ENCODE results near the gene C12orf56. TPM values are rescaled to one million over a fixed set of nuclear protein-coding genes. Genes with fewer than 3 reads are reported as not detected.
"Not testable (repeated sequence)": the region's sequence is repeated elsewhere in the genome, so short reads cannot be mapped to it uniquely, and the experiment has no call there.

The C12orf56 gene
- total RNA-seq, 2 donors from 2014 or later = not detected

- H3K36me3 Mint-ChIP-seq; H3K27me3 Mint-ChIP-seq; DNase-seq (ENCODE audit: low spot score); H3K4me1 Mint-ChIP-seq (ENCODE audit: low read depth in 2 of 2); H3K4me3 Mint-ChIP-seq; H3K27ac Mint-ChIP-seq; H3K9me3 Mint-ChIP-seq; ATAC-seq: not testable (repeated sequence)
These were observed 34.3 kb downstream of the C12orf56 start for GRCh38 chr12:64356209-64356608.

- no peaks in the 10 kb centered on the region for H3K4me1 Mint-ChIP-seq (ENCODE audit: low read depth in 2 of 2)
- H3K27me3 Mint-ChIP-seq = peaks cover 2 to 8% of the 10 kb centered on the region in 2 donors
- H3K27ac Mint-ChIP-seq = no peak overlapping the region
- H3K36me3 Mint-ChIP-seq = peaks cover 7% of the 10 kb centered on the region
- H3K4me3 Mint-ChIP-seq = no peak overlapping the region
- DNase-seq (ENCODE audit: low spot score) (no peak), ATAC-seq (no peak)
- peaks cover 6% of the 10 kb centered on the region for H3K9me3 Mint-ChIP-seq
These were observed 38.4 kb downstream of the C12orf56 start for GRCh38 chr12:64352181-64352580.

GRCh38 chr12:64351265-64351664 is 39.3 kb downstream of the C12orf56 start:
- ATAC-seq (no peak), DNase-seq (ENCODE audit: low spot score) (no peak)
- H3K27me3 Mint-ChIP-seq = peaks cover 2 to 8% of the 10 kb centered on the region in 2 donors
- H3K9me3 Mint-ChIP-seq = peaks cover 3% of the 10 kb centered on the region
- H3K27ac Mint-ChIP-seq = no peak overlapping the region
- H3K36me3 Mint-ChIP-seq = peaks cover 2% of the 10 kb centered on the region
- no peak overlapping the region for H3K4me3 Mint-ChIP-seq
- no peaks in the 10 kb centered on the region for H3K4me1 Mint-ChIP-seq (ENCODE audit: low read depth in 2 of 2)

- Mint-ChIP-seq H3K4me1 (ENCODE audit: low read depth in 2 of 2) (no peaks in the 10 kb centered on the region), H3K9me3 (peaks cover 2% of the 10 kb centered on the region), H3K4me3 (no peak overlapping the region), H3K27ac (no peak overlapping the region), H3K27me3 (peaks cover 2 to 8% of the 10 kb centered on the region in 2 donors), H3K36me3 (no peaks in the 10 kb centered on the region)
- ATAC-seq = no peak
- DNase-seq (ENCODE audit: low spot score) = no peak
These were observed 42.9 kb downstream of the C12orf56 start for GRCh38 chr12:64347630-64348029.

GRCh38 chr12:64344631-64345030 is 45.9 kb downstream of the C12orf56 start:
- ATAC-seq; H3K36me3 Mint-ChIP-seq; H3K9me3 Mint-ChIP-seq; H3K27ac Mint-ChIP-seq; DNase-seq (ENCODE audit: low spot score); H3K27me3 Mint-ChIP-seq; H3K4me3 Mint-ChIP-seq; H3K4me1 Mint-ChIP-seq (ENCODE audit: low read depth in 2 of 2): not testable (repeated sequence)

GRCh38 chr12:64340546-64340945 is 50.0 kb downstream of the C12orf56 start:
- ATAC-seq; H3K4me3 Mint-ChIP-seq; H3K9me3 Mint-ChIP-seq; H3K27me3 Mint-ChIP-seq; H3K27ac Mint-ChIP-seq; H3K4me1 Mint-ChIP-seq (ENCODE audit: low read depth in 2 of 2); DNase-seq (ENCODE audit: low spot score); H3K36me3 Mint-ChIP-seq: not testable (repeated sequence)

GRCh38 chr12:64335886-64336466 is 54.6 kb downstream of the C12orf56 start:
- no peaks in the 10 kb centered on the region for H3K4me1 Mint-ChIP-seq (ENCODE audit: low read depth in 2 of 2)
- H3K9me3 Mint-ChIP-seq = no peaks in the 10 kb centered on the region
- peaks cover 0 to 12% of the 10 kb centered on the region in 2 donors for H3K27me3 Mint-ChIP-seq
- no peak for ATAC-seq
- H3K36me3 Mint-ChIP-seq = no peaks in the 10 kb centered on the region
- no peak for DNase-seq (ENCODE audit: low spot score)
- no peak overlapping the region for H3K4me3 Mint-ChIP-seq
- no peak overlapping the region for H3K27ac Mint-ChIP-seq

GRCh38 chr12:64332938-64333337 is 57.6 kb downstream of the C12orf56 start:
- H3K36me3 Mint-ChIP-seq = no peaks in the 10 kb centered on the region
- no peak for ATAC-seq
- H3K4me3 Mint-ChIP-seq = no peak overlapping the region
- no peak for DNase-seq (ENCODE audit: low spot score)
- H3K27me3 Mint-ChIP-seq = peaks cover 6 to 21% of the 10 kb centered on the region in 2 donors
- H3K4me1 Mint-ChIP-seq (ENCODE audit: low read depth in 2 of 2) = no peaks in the 10 kb centered on the region
- H3K9me3 Mint-ChIP-seq = no peaks in the 10 kb centered on the region
- no peak overlapping the region for H3K27ac Mint-ChIP-seq

GRCh38 chr12:64332296-64332695 is 58.3 kb downstream of the C12orf56 start:
- Mint-ChIP-seq H3K36me3 (no peaks in the 10 kb centered on the region), H3K27me3 (peaks cover 6 to 21% of the 10 kb centered on the region in 2 donors), H3K27ac (no peak overlapping the region), H3K4me3 (no peak overlapping the region), H3K4me1 (ENCODE audit: low read depth in 2 of 2) (no peaks in the 10 kb centered on the region), H3K9me3 (no peaks in the 10 kb centered on the region)
- ATAC-seq = no peak
- DNase-seq (ENCODE audit: low spot score) = no peak

GRCh38 chr12:64329031-64329710 is 61.4 kb downstream of the C12orf56 start:
- not testable (repeated sequence) for ATAC-seq; H3K9me3 Mint-ChIP-seq; DNase-seq (ENCODE audit: low spot score); H3K4me1 Mint-ChIP-seq (ENCODE audit: low read depth in 2 of 2); H3K36me3 Mint-ChIP-seq; H3K4me3 Mint-ChIP-seq; H3K27ac Mint-ChIP-seq
- H3K27me3 Mint-ChIP-seq = peaks cover 10 to 21% of the 10 kb centered on the region in 2 donors

- ATAC-seq (no peak), DNase-seq (ENCODE audit: low spot score) (no peak)
- H3K27ac Mint-ChIP-seq = no peak overlapping the region
These were observed 65.5 kb downstream of the C12orf56 start for GRCh38 chr12:64325055-64325454.

GRCh38 chr12:64323476-64324225 is 66.9 kb downstream of the C12orf56 start:
- no peaks in the 10 kb centered on the region for H3K9me3 Mint-ChIP-seq

More at GRCh38 chr12:64325055-64325454, 65.5 kb downstream of the C12orf56 start:
- Mint-ChIP-seq H3K9me3 (no peaks in the 10 kb centered on the region), H3K36me3 (no peaks in the 10 kb centered on the region), H3K27me3 (peaks cover 7 to 19% of the 10 kb centered on the region in 2 donors), H3K4me3 (no peak overlapping the region), H3K4me1 (ENCODE audit: low read depth in 2 of 2) (no peaks in the 10 kb centered on the region)

GRCh38 chr12:64323006-64323405 is 67.6 kb downstream of the C12orf56 start:
- Mint-ChIP-seq H3K27ac (no peak overlapping the region), H3K9me3 (no peaks in the 10 kb centered on the region), H3K36me3 (no peaks in the 10 kb centered on the region), H3K4me1 (ENCODE audit: low read depth in 2 of 2) (no peaks in the 10 kb centered on the region), H3K27me3 (peaks cover 7 to 11% of the 10 kb centered on the region in 2 donors), H3K4me3 (no peak overlapping the region)
- DNase-seq (ENCODE audit: low spot score) (no peak), ATAC-seq (no peak)

More at GRCh38 chr12:64323476-64324225, 66.9 kb downstream of the C12orf56 start:
- no peaks in the 10 kb centered on the region for H3K36me3 Mint-ChIP-seq
- H3K27me3 Mint-ChIP-seq = peaks cover 5 to 11% of the 10 kb centered on the region in 2 donors
- DNase-seq (ENCODE audit: low spot score) (no peak), ATAC-seq (no peak)
- no peaks in the 10 kb centered on the region for H3K4me1 Mint-ChIP-seq (ENCODE audit: low read depth in 2 of 2)
- H3K4me3 Mint-ChIP-seq = no peak overlapping the region
- no peak overlapping the region for H3K27ac Mint-ChIP-seq

- Mint-ChIP-seq H3K36me3 (no peaks in the 10 kb centered on the region), H3K27ac (no peak overlapping the region), H3K4me3 (no peak overlapping the region), H3K9me3 (no peaks in the 10 kb centered on the region), H3K27me3 (peaks cover 3 to 11% of the 10 kb centered on the region in 2 donors), H3K4me1 (ENCODE audit: low read depth in 2 of 2) (no peaks in the 10 kb centered on the region)
- ATAC-seq = no peak
- DNase-seq (ENCODE audit: low spot score) = no peak
These were observed 69.9 kb downstream of the C12orf56 start for GRCh38 chr12:64320611-64321010.

Measured in natural killer cell treated with Interleukin-12 subunit alpha and Interleukin-12 subunit beta and Interleukin-15 and Interleukin-18, amount 100 ng/mL, for 72 hours (primary cell).